Esophagus (tissue), 2 donors: Measurements from ENCODE around the gene HNF4A. TPM values are rescaled to one million over a fixed set of nuclear protein-coding genes. Genes with fewer than 3 reads are reported as not detected.

ENCODE experiments used
- H3K27ac ChIP-seq, 2 donors: one replicate each; pipeline ENCODE4 v1.5.1; 2013; ENCODE audit warnings: low read depth in 2 of 2, mild to moderate bottlenecking in 2 of 2, inconsistent platforms in 1 of 2, low read length in 1 of 2, moderate library complexity in 1 of 2
- H3K27me3 ChIP-seq, 2 donors: one replicate each; pipeline ENCODE4 v1.6.1; 2013; ENCODE audit warnings: low read length in 2 of 2, control low read depth in 1 of 2, mild to moderate bottlenecking in 1 of 2; ENCODE audit not compliant: insufficient read depth in 2 of 2, control insufficient read depth in 1 of 2
- H3K36me3 ChIP-seq, 2 donors: one replicate each; pipeline ENCODE4 v1.6.1; 2013; ENCODE audit warnings: low read length in 1 of 2; ENCODE audit not compliant: control insufficient read depth in 2 of 2, insufficient read depth in 2 of 2
- H3K4me1 ChIP-seq, 2 donors: one replicate each; pipeline ENCODE4 v1.6.1; 2013; ENCODE audit warnings: low read length in 1 of 2; ENCODE audit not compliant: control insufficient read depth in 2 of 2, insufficient read depth in 2 of 2
- H3K4me3 ChIP-seq, 2 donors: one replicate each; pipeline ENCODE4 v1.5.1; 2013; ENCODE audit warnings: low read length in 2 of 2, mild to moderate bottlenecking in 2 of 2, low read depth in 1 of 2, moderate library complexity in 1 of 2
- H3K9me3 ChIP-seq, 2 donors: one replicate each; pipeline ENCODE4 v1.6.1; 2013; ENCODE audit warnings: mild to moderate bottlenecking in 2 of 2, low read depth in 1 of 2, low read length in 1 of 2, moderate library complexity in 1 of 2; ENCODE audit not compliant: control insufficient read depth in 2 of 2, insufficient read depth in 1 of 2
- WGBS, 2 donors: extraction: QIAGEN DNeasy Blood & Tissue Kit; methylation state at CpG; one replicate each; pipeline ENCODE4 v1.1.7; 2013; 5-methylcytosine and 5-hydroxymethylcytosine counted together
- polyA plus RNA-seq, 2 donors: library from polyadenylated mRNA; stranded (reverse); fragments of 200-250 nt; gene quantifications; one replicate each; pipeline ENCODE4 v1.2.3, GENCODE V29; 2013
- donor health status: healthy with polysubstance abuse.
- donor health status: Bipolar disorder and iron deficiency.

The HNF4A gene
- polyA plus RNA-seq, 2 donors = 0.02 TPM

GRCh38 chr20:44436393-44436792 lies 80.9 kb downstream of the HNF4A start:
- no peaks in the 10 kb centered on the region for H3K36me3 ChIP-seq
- WGBS, 2 donors = 60 to 72% methylated on average over 12 of the region's 12 CpGs

GRCh38 chr20:44437497-44437896 lies 82.0 kb downstream of the HNF4A start:
- H3K27me3 ChIP-seq = no peaks in the 10 kb centered on the region
- no peaks in the 10 kb centered on the region for H3K4me1 ChIP-seq
- H3K4me3 ChIP-seq = no peak overlapping the region
- H3K9me3 ChIP-seq = no peaks in the 10 kb centered on the region
- no peak overlapping the region for H3K27ac ChIP-seq
- 93 to 94% methylated on average over 5 of the region's 5 CpGs for WGBS, 2 donors
- no peaks in the 10 kb centered on the region for H3K36me3 ChIP-seq

More at GRCh38 chr20:44436393-44436792, 80.9 kb downstream of the HNF4A start:
- H3K4me1 ChIP-seq = no peaks in the 10 kb centered on the region
- H3K27ac ChIP-seq = no peak overlapping the region
- H3K27me3 ChIP-seq = no peaks in the 10 kb centered on the region
- no peaks in the 10 kb centered on the region for H3K9me3 ChIP-seq
- no peak overlapping the region for H3K4me3 ChIP-seq

GRCh38 chr20:44438782-44439181 lies 83.3 kb downstream of the HNF4A start:
- Histone ChIP-seq H3K27ac (no peak overlapping the region), H3K4me1 (no peaks in the 10 kb centered on the region), H3K36me3 (no peaks in the 10 kb centered on the region), H3K9me3 (no peaks in the 10 kb centered on the region), H3K27me3 (no peaks in the 10 kb centered on the region), H3K4me3 (no peak overlapping the region)
- 69 to 85% methylated on average over 4 of the region's 4 CpGs for WGBS, 2 donors

- H3K27ac ChIP-seq = no peak overlapping the region
These were observed 83.8 kb downstream of the HNF4A start for GRCh38 chr20:44439318-44439717.

GRCh38 chr20:44442298-44443070 lies 87.0 kb downstream of the HNF4A start:
- no peaks in the 10 kb centered on the region for H3K9me3 ChIP-seq
- peaks cover 0 to 3% of the 10 kb centered on the region in 2 donors for H3K4me1 ChIP-seq
- WGBS, 2 donors = 52 to 56% methylated on average over 12 of the region's 12 CpGs
- no peak overlapping the region for H3K4me3 ChIP-seq
- H3K36me3 ChIP-seq = no peaks in the 10 kb centered on the region
- no peaks in the 10 kb centered on the region for H3K27me3 ChIP-seq
- no peak overlapping the region for H3K27ac ChIP-seq

More at GRCh38 chr20:44439318-44439717, 83.8 kb downstream of the HNF4A start:
- Histone ChIP-seq H3K27me3 (no peaks in the 10 kb centered on the region), H3K4me1 (no peaks in the 10 kb centered on the region), H3K9me3 (no peaks in the 10 kb centered on the region), H3K36me3 (no peaks in the 10 kb centered on the region), H3K4me3 (no peak overlapping the region)
- WGBS, 2 donors = 69 to 76% methylated on average over 2 of the region's 2 CpGs

- no peak overlapping the region for H3K27ac ChIP-seq
- no peaks in the 10 kb centered on the region for H3K36me3 ChIP-seq
- no peak overlapping the region for H3K4me3 ChIP-seq
- no peaks in the 10 kb centered on the region for H3K9me3 ChIP-seq
- H3K27me3 ChIP-seq = no peaks in the 10 kb centered on the region
- H3K4me1 ChIP-seq = peaks cover 0 to 3% of the 10 kb centered on the region in 2 donors
- 68% methylated on average over 6 of the region's 6 CpGs for WGBS, 2 donors
These were observed 90.5 kb downstream of the HNF4A start for GRCh38 chr20:44445742-44446710.

GRCh38 chr20:44447827-44448419 lies 92.4 kb downstream of the HNF4A start:
- 78 to 80% methylated on average over 3 of the region's 3 CpGs for WGBS, 2 donors
- no peaks in the 10 kb centered on the region for H3K27me3 ChIP-seq
- H3K4me1 ChIP-seq = peaks cover 0 to 3% of the 10 kb centered on the region in 2 donors
- H3K4me3 ChIP-seq = no peak overlapping the region
- H3K27ac ChIP-seq = no peak overlapping the region
- no peaks in the 10 kb centered on the region for H3K9me3 ChIP-seq
- no peaks in the 10 kb centered on the region for H3K36me3 ChIP-seq

GRCh38 chr20:44448753-44449546 lies 93.5 kb downstream of the HNF4A start:
- Histone ChIP-seq H3K4me3 (no peak overlapping the region), H3K9me3 (no peaks in the 10 kb centered on the region), H3K27ac (no peak overlapping the region), H3K4me1 (peaks cover 0 to 3% of the 10 kb centered on the region in 2 donors), H3K36me3 (no peaks in the 10 kb centered on the region), H3K27me3 (no peaks in the 10 kb centered on the region)
- WGBS, 2 donors = 65 to 69% methylated on average over 9 of the region's 9 CpGs

- Histone ChIP-seq H3K4me1 (peaks cover 0 to 3% of the 10 kb centered on the region in 2 donors), H3K4me3 (no peak overlapping the region), H3K27me3 (no peaks in the 10 kb centered on the region), H3K36me3 (no peaks in the 10 kb centered on the region), H3K9me3 (no peaks in the 10 kb centered on the region), H3K27ac (no peak overlapping the region)
- WGBS, 2 donors = 77 to 81% methylated on average over 7 of the region's 7 CpGs
These were observed 94.4 kb downstream of the HNF4A start for GRCh38 chr20:44449864-44450263.
